NK-92 (cell line): ENCODE results near the gene NR4A1.

Experiments
- DNase-seq: peaks from one replicate; lab custom pipeline; 2025; ENCODE audit not compliant: unreplicated experiment; lab: John Stamatoyannopoulos, UW

NR4A1 gene

GRCh38 chr12:52018433-52019112 lies 32.7 kb upstream of the NR4A1 start:
- DNase-seq, result no peak

DNA sequence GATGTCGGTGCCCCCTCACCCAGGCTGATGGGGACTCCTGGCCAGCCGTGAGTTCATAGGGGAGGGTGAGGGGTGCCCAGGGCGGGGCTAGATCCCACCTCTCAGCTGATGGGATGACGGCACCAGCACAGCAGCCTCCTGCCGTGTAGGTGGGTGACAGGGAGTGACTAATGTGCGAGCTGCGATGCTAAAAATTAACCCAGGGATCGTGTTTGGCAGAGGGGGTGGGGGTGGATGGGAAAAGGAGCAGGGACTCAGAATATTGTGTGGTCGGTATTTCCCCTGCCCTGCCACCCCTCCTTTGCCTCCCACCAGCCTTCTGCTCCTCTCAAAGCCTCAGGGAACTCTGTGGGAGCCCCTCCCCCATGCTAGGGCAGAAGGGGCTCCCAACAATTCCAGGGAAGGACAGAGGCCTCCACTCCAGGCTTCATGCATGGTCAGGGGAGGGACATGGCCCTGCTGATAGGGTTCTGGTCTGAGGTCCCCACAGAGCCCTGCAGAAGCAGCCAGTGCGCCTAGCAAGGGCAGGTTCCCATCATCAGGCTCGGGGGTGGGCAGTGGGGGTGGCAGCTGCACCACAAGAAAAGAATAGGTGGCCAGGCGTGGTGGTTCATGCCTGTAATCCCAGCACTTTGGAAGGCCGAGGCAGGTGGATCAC lies 32.0 kb upstream of the NR4A1 start:
- no peak for DNase-seq

DNA sequence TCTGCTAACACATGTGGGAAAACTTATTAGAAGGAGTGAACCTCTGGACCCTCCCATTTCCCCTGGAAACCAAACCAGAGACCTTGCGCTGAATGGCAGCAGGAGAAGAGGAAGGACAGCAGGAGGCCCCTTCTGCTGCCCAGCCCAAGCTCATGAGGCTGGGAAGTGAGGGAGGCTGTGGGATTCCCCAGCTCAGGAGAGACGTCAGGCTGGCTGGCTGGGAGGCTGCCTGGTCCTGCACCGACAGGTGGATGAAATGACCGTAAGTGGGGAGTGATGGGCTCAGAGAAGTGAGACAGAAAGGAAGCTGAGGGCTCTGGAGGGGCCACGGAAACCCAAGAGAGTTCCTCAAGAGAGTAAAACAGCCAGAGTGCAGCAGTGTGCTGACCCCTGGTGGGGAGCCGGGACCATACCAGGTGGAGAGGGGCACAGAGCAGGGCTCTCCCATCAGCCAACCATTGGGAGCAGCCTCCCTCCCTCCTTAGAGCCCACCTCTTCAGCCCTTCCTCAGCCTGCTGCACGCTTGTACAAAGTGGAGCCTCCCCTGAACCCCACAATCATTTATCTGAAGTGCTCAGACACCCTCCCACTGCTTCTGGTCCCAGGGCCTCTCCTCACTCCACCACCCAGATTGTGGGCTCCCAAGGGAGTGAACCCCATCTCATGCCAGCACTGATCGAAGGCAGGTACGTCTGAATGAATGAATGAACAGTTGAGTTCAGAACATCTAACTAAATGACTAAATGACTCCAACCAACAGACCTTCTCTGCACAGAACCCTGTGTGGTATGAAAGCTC lies 30.5 kb upstream of the NR4A1 start:
- DNase-seq, result no peak

DNA sequence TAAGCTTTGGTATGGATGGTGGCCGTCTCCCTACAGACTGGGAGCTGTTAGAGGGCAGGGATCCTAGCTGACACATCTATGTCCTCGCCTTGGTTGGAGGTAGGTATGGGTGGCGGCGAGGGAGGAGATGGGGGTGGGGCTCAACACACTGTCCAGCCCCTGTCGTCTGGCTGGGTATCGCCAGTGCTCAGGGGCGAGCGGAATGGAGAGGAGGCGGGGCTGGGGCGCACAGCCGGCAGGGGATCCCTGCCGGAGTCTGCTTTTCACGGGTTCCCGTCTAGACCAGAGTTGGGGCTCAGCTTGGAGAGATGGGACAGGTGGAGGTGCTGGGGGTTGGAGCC lies 28.4 kb upstream of the NR4A1 start:
- no peak for DNase-seq

GRCh38 chr12:52023182-52023975 lies 27.9 kb upstream of the NR4A1 start:
- peak; percentile 33 for DNase-seq

GRCh38 chr12:52023976-52024688 lies 27.1 kb upstream of the NR4A1 start:
- no peak for DNase-seq

GRCh38 chr12:52024845-52025230 lies 26.4 kb upstream of the NR4A1 start:
- DNase-seq, result no peak

DNA sequence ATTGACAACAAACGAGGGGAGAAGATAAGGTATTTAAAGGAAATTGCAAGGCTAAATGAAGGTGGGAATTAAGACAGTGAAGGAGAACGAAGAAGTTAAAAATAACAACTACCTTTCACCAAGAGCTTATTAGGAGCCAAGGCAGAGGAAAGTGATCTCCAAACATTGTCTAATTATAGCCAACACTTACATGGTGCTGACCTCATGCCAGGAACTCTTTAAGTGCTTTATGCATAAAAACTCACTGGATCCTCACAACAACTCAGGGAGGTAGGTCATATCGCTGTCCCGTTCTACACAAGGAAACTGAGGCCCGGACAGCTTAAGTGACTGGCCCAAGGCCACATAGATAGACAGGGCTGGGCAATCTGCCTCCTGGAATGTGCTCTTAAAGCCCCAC lies 25.0 kb upstream of the NR4A1 start:
- DNase-seq, result no peak

DNA sequence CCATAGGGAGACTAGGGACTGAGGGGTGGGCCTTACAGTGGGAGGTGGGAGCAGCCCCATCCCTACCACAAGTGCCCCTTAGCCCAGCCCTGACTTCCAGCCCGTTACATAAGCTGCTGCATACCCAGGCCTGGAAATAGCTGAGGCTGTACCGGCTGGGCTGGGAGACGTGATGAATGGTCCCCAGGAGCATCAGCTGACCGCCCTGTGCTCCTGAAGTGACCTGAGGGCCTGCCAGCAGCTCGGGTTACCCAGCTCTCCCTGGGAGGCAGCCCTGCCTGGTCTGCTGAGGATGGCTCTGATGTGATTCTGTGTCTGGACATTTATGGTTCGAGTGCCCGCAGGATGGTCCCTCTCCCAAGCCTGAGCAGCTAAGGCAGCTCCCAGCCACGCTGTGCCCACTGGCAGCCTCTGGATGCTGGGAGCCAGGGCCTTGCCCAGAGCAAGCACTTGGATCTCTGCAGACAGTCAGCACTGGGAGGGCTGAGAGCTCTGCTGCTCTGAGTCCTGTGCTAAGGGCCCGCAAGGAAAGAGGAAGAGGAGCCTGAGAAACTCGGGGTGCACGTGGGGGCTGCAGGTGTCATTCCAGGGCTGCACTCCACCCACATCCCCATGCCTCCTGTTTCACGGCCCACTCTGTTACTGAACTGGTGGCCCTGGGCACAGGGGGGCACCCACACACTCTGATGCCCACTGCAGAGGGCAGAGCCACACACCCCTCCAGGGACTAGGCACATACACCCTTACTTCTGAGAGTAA lies 24.0 kb upstream of the NR4A1 start:
- no peak for DNase-seq

DNA sequence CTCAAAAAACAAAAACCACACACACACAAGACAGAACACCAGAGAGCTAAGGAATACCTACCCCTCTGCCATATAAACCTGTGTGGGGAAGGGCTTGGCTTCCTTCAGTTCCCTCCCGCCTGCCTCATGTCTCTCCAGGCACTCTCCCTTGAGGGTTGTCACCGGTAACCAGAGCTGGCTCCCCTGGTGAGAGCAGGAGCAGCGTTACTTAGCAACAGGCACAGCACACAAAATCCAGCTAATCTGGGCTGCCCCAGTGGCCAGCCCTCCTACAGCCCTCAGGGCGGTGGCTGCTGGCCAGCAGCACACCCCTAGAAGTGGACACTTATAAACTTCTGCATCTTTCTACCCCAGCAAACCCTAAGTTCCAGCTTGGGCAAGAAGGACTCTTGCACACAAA lies 21.6 kb upstream of the NR4A1 start:
- no peak for DNase-seq

DNA sequence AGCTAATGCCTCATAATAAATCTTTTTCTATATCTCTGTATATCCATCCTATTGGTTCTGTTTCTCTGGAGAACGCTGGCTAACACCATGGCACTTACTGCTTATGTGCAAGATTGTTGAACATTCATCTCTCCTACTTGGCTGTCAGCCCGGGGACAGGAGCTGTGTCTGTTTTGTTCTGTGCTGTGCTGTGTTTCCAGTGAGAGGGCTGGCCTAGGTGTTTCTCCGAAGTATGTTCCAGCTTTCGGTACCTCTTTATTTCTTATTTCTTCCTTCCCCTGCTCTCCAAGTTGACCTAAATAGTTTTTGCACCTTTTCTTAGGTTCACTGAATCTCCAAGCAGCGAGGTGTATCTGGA lies 18.8 kb upstream of the NR4A1 start:
- DNase-seq, result no peak

DNA sequence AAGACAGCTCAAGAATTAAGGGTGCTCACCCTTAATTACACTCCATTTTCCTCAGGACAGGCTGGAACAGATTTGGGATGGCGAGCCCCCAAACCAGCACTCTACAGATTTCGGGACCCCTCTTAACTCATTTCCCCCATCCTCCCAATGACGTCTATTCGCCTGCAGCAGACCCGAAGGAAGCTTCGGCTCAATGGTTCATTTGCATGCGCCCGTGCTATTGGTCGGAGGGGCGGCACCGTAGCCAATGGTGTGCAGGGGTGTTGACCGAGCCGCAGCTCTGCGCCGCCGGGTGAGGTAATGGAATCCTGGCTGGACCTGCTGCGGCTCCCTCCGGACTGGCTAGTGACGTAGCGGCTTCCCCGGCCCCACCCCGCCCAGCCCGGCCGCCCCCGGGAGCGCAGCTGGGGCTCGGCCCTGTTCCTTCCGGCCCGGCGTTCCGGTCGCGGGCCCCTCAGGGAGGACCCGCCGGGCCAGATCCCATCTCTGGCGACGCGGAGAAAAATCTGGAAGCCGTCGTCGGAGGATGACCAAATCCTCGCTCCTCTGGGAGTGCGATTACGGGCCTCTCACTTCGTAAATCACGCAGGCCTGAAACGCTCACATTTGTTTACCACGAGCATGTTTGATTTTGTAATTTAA lies 18.3 kb upstream of the NR4A1 start:
- DNase-seq, result peak; percentile 31

GRCh38 chr12:52033446-52034140 lies 17.6 kb upstream of the NR4A1 start:
- no peak for DNase-seq

DNA sequence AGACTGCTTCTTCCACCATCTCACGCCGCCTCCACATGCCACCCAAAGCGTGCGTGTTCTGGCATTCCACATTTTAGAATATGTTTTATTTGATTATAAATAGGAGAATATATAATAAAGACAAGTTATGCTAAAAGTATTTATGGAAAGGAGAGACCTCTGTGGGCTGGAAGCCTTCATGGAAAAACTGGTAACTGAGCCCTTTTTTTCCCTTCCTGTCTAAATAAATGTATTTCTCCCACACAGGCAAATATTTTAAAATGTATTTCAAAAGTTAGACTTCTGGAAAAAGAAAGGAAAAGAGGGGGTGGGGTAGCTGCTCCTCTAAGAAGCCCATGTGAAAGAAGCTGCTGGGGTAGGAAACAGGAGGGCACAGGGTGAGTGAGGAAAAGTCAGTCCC lies 16.1 kb upstream of the NR4A1 start:
- no peak for DNase-seq

GRCh38 chr12:52035926-52036325 lies 15.3 kb upstream of the NR4A1 start:
- DNase-seq, result no peak

DNA sequence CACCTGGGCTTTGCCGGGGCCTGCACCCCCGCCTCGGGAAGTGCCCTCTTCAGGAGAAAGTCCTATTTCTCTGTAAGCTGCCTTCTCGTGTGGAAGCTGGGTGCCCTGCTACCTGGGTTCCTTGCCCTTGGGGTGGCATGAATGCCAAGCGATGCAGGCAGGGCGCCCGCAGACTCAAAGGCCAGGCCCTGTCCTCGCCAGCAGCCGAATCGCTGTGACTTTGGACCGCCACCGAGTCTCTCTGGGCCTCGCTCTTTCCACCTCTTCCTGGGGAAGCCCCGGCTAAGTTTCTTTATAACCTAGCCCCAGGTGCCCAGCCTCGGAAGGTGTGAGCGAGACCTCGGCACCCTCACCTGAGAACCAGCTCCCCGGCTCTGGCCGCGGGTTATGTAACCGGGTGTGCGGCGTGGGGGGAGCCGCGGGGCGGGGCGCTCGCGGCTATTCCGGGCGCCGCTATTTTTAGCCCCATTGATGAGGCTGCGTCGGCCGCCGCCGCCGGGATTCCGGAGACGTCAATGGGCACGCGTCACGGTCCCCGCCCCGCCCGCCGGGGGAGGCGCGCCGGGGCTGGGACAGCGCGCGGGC lies 14.6 kb upstream of the NR4A1 start:
- DNase-seq, result peak; percentile 20

GRCh38 chr12:52037248-52037861 lies 13.9 kb upstream of the NR4A1 start:
- DNase-seq, result no peak

- DNase-seq, result no peak
Measured at GRCh38 chr12:52038447-52038846, 12.8 kb upstream of the NR4A1 start.
